Astrocyte of the spinal cord (primary cell): ENCODE data around the gene ZSWIM7.
"Not testable (repeated sequence)": the region's sequence is repeated elsewhere in the genome, so short reads cannot be mapped to it uniquely, and the experiment has no call there.

ENCODE experiments used
- DNase-seq: peaks from one replicate; pipeline ENCODE4 v3.0.0; 2011; ENCODE audit warnings: low read depth, low spot score
- H3K4me3 ChIP-seq: 2 replicates; pipeline ENCODE4 v1.5.1; 2011; ENCODE audit warnings: low read depth, mild to moderate bottlenecking, low read length, moderate library complexity
- in situ Hi-C: cut with HindIII; loops from 2 replicates; pipeline ENCODE4 v1.10.0; 2017; ENCODE audit warnings: low sequenced_read_pairs
- TF ChIP-seq, protein P1 (sequence below): IDR thresholded peaks from 2 replicates; pipeline ENCODE4 v1.5.1; 2012; ENCODE audit warnings: low read depth, mild to moderate bottlenecking, low read length, inconsistent platforms

Gene ZSWIM7

DNA sequence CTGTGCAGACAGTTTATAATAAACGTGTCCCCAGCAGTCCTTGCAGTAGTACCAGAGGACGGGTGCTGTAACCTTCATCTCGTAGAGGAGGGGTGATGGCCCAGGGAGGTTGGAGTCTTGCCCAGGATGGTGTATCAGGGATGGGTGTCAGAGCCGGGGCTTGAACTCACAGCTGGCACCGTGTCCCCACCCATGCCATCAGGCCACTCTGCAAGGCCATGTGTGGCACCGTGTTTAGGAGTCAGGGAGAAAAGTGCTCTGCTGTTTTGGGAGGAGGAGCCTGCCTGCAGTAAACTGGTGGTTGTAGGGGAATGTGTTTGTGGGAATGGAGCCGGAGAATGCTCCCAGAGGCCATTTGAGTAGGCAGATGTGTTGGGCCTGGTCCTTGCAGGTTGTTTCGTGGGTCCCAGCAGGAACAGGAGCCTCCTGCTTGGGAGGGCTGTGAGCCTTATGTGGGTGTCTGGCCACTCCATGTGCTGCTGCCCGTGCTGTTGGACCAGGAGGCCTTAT is 52.8 kb downstream of the ZSWIM7 start:
- in situ Hi-C loops = no loop called here
- H3K4me3 ChIP-seq = peak overlapping the region; percentile 63
- TF ChIP-seq, protein P1, sequence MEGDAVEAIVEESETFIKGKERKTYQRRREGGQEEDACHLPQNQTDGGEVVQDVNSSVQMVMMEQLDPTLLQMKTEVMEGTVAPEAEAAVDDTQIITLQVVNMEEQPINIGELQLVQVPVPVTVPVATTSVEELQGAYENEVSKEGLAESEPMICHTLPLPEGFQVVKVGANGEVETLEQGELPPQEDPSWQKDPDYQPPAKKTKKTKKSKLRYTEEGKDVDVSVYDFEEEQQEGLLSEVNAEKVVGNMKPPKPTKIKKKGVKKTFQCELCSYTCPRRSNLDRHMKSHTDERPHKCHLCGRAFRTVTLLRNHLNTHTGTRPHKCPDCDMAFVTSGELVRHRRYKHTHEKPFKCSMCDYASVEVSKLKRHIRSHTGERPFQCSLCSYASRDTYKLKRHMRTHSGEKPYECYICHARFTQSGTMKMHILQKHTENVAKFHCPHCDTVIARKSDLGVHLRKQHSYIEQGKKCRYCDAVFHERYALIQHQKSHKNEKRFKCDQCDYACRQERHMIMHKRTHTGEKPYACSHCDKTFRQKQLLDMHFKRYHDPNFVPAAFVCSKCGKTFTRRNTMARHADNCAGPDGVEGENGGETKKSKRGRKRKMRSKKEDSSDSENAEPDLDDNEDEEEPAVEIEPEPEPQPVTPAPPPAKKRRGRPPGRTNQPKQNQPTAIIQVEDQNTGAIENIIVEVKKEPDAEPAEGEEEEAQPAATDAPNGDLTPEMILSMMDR = no peak
- no peak for DNase-seq

DNA sequence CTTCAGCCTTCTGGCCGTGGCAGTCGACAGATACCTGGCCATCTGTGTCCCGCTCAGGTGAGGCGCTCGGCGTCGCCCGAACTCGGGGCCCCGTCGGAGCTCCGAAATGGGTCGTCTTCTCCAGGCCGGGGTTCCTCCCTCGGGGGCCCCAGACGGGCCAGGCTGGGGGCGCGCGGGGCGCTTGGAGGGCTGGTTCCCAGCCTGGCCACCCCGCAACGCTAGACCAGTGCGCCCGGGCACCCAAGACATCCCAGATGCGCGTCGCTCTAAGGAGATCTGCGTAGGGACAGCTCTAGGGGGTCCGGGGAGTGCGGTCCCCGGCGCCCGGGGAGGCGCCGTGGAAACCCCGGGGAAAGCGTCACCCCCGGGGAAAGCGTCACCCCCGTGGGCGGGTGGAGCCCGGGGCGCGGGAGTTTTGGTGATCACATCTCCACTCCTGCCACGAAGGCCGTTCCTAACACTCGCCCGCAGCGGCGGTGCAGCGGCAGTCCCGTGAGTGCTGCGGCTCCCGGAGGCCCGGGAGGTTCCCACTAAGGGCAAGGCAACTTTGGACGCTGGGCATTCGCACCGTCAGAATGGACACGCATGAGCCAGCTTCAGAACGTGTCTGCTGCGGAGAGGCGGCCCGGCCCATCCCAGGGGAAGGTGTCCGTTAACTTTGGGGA is 53.8 kb downstream of the ZSWIM7 start:
- no peak for DNase-seq
- in situ Hi-C loops = no loop called here
- peak overlapping the region; percentile 63 for H3K4me3 ChIP-seq
- TF ChIP-seq, protein P1 = no peak

- TF ChIP-seq, protein P1 = peak; percentile 54
- in situ Hi-C loops = no loop called here
- H3K4me3 ChIP-seq = peak within 1 kb of the TSS; percentile 63
Observed at GRCh38 chr17:15944759-15945526, 54.6 kb downstream of the ZSWIM7 start, which contains the start of gene ADORA2B. Gene ADORA2B, plus strand, starts transcription at chr17:15945130. Its CDS starts 119 bp downstream, at chr17:15945249.

GRCh38 chr17:15943971-15944758 is 55.3 kb downstream of the ZSWIM7 start:
- TF ChIP-seq, protein P1 = no peak
- in situ Hi-C loops = no loop called here

More at GRCh38 chr17:15944759-15945526, 54.6 kb downstream of the ZSWIM7 start, which contains the start of gene ADORA2B:
- DNase-seq = peak; percentile 77

DNA sequence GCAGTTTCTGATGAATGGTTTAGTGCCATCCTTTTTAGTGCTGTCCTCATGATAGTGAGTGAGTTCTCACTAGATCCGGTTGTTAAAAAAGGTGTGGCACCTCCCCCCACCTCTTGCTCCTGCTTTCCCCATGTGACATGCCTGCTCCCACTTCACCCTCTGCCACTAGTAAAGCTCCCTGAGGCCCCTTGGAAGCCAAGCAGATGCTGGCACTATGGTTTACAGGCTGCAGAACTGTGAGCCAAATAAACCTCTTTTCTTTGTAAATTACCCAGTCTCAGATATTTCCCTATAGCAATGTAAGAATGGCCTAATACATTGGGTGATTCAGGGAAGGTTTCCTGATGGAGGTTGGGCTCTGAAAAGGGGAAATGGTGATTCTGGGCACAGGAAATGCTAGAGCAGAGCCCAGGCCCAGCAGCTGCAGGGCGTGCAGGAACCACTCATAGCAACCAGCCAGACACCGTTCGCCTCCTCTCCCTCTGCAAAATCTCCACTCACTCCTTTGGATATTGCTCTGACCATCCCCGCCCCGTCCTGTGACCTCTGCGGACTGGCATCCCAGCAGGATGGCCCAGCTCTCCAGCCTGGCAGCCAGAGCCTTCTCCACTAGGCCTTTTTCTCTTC is 57.2 kb downstream of the ZSWIM7 start:
- TF ChIP-seq, protein P1 = no peak
- H3K4me3 ChIP-seq = no peak overlapping the region
- no peak for DNase-seq
- in situ Hi-C loops = no loop called here

More at GRCh38 chr17:15943971-15944758, 55.3 kb downstream of the ZSWIM7 start:
- peak overlapping the region; percentile 63 for H3K4me3 ChIP-seq
- DNase-seq = no peak

- H3K4me3 ChIP-seq = no peak overlapping the region
- in situ Hi-C loops = no loop called here
- no peak for DNase-seq
- TF ChIP-seq, protein P1 = no peak
Observed at GRCh38 chr17:15941781-15942180, 57.7 kb downstream of the ZSWIM7 start.

GRCh38 chr17:15936481-15936880 is 63.0 kb downstream of the ZSWIM7 start:
- H3K4me3 ChIP-seq, in situ Hi-C loops, DNase-seq: not testable (repeated sequence)
